H1 (cell line): ENCODE results near the gene MPHOSPH9. TPM values are rescaled to one million over a fixed set of nuclear protein-coding genes. Genes with fewer than 3 reads are reported as not detected.

Source experiments
- CTCF ChIA-PET: fragments of 300-600 bp; sonication (Branson Sonifier 250); formaldehyde crosslinking; loops from one replicate; lab custom pipeline; 2021; ENCODE audit not compliant: partially characterized antibody; lab: Charles Lee
- POLR2A ChIA-PET: fragments of 300-600 bp; sonication (Branson Sonifier 250); formaldehyde crosslinking; loops from one replicate; lab custom pipeline; 2021; ENCODE audit warnings: inconsistent platforms; ENCODE audit not compliant: partially characterized antibody; lab: Charles Lee
- DNase-seq, 2 experiments: peaks; one replicate each; pipeline versions ENCODE4 v3.0.0 to v3.0.0-alpha.2; 2010 to 2022; ENCODE audit warnings: low spot score in 2 of 2, low read depth in 1 of 2, mixed read lengths in 1 of 2
- FAIRE-seq: peaks from 2 replicates; lab custom pipeline; 2011; peaks lifted over from hg19 to GRCh38; lab: Jason Lieb, UNC
- H2AFZ ChIP-seq: 2 replicates; pipeline ENCODE4 v1.8.1; 2012; ENCODE audit warnings: low read length, inconsistent platforms
- H2AK5ac ChIP-seq: 2 replicates; pipeline ENCODE4 v1.6.1; 2013; ENCODE audit warnings: low read depth, low read length
- H2BK120ac ChIP-seq: replicated peaks from 2 replicates; pipeline ENCODE3; 2013; ENCODE audit warnings: low read depth, low read length, inconsistent platforms
- H2BK12ac ChIP-seq: 2 replicates; pipeline ENCODE4 v1.6.1; 2013; ENCODE audit warnings: low read depth, low read length
- H2BK15ac ChIP-seq: 2 replicates; pipeline ENCODE4 v1.6.1; 2013; ENCODE audit warnings: low read length
- H2BK20ac ChIP-seq: 2 replicates; pipeline ENCODE4 v1.6.1; 2013; ENCODE audit warnings: low read length
- H2BK5ac ChIP-seq: 2 replicates; pipeline ENCODE4 v1.6.1; 2013; ENCODE audit warnings: low read depth, low read length
- H3K14ac ChIP-seq: 2 replicates; pipeline ENCODE4 v1.6.1; 2013; ENCODE audit warnings: inconsistent platforms; ENCODE audit not compliant: insufficient read length
- H3K18ac ChIP-seq: 2 replicates; pipeline ENCODE4 v1.6.1; 2013; ENCODE audit warnings: low read length; ENCODE audit errors: extremely low read depth
- H3K23ac ChIP-seq: 2 replicates; pipeline ENCODE4 v1.6.1; 2013; ENCODE audit warnings: inconsistent platforms; ENCODE audit not compliant: insufficient read length
- H3K23me2 ChIP-seq: 2 replicates; pipeline ENCODE4 v1.6.1; 2013; ENCODE audit warnings: low read depth, low read length
- H3K27ac ChIP-seq: 2 replicates; pipeline ENCODE4 v1.6.1; 2011; ENCODE audit warnings: low read depth, low read length, inconsistent platforms
- H3K27me3 ChIP-seq, 4 experiments: replicated peaks in 1 of 4; 1 replicate in 1 of 4; 2 replicates in 3 of 4; pipeline versions ENCODE4 v1.6.1 to v1.8.1; 2011 to 2013; ENCODE audit warnings: low read length in 3 of 4, mild to moderate bottlenecking in 3 of 4, inconsistent platforms in 2 of 4, mixed read lengths in 2 of 4, moderate library complexity in 1 of 4; ENCODE audit not compliant: control insufficient read depth in 3 of 4, insufficient read depth in 3 of 4; ENCODE audit errors: extremely low read depth in 1 of 4
- H3K36me3 ChIP-seq, 4 experiments: 2 replicates each; pipeline versions ENCODE4 v1.6.1 to v1.8.1; 2011 to 2013; ENCODE audit warnings: mild to moderate bottlenecking in 4 of 4, low read length in 3 of 4, moderate library complexity in 2 of 4, control low read depth in 1 of 4, inconsistent platforms in 1 of 4; ENCODE audit not compliant: insufficient read depth in 4 of 4, control insufficient read depth in 2 of 4
- H3K4ac ChIP-seq: replicated peaks from 2 replicates; pipeline ENCODE3; 2013; ENCODE audit warnings: low read length, low read depth, mixed read lengths, inconsistent platforms; ENCODE audit not compliant: insufficient read length
- H3K4me1 ChIP-seq, 4 experiments: replicated peaks in 1 of 4; 1 replicate in 1 of 4; 2 replicates in 3 of 4; pipeline versions ENCODE4 v1.6.1 to v1.8.1; 2011 to 2013; ENCODE audit warnings: low read length in 3 of 4, inconsistent platforms in 2 of 4, mixed read lengths in 1 of 4; ENCODE audit not compliant: insufficient read depth in 4 of 4, control insufficient read depth in 3 of 4
- H3K4me2 ChIP-seq, 2 experiments: 2 replicates each; pipeline versions ENCODE4 v1.6.1 to v1.8.1; 2011 to 2013; ENCODE audit warnings: low read depth in 2 of 2, low read length in 2 of 2, control low read depth in 1 of 2, inconsistent platforms in 1 of 2, mild to moderate bottlenecking in 1 of 2; ENCODE audit not compliant: insufficient read depth in 1 of 2
- H3K4me3 ChIP-seq, 4 experiments: fragments of 200-600, 300-600 bp in 1 of 4; sonication (generic), shearing (Covaris generic), sonication (Bioruptor Twin) in 1 of 4; 2 replicates each; pipeline versions ENCODE4 v1.5.1 to v1.8.1; 2011 to 2016; ENCODE audit warnings: low read length in 4 of 4, low read depth in 3 of 4, control low read depth in 2 of 4, inconsistent platforms in 2 of 4, mild to moderate bottlenecking in 2 of 4, mixed read lengths in 1 of 4, moderate library complexity in 1 of 4; ENCODE audit not compliant: insufficient read depth in 2 of 4; ENCODE audit errors: extremely low read depth in 1 of 4
- H3K56ac ChIP-seq: replicated peaks from 2 replicates; pipeline ENCODE3; 2013; ENCODE audit warnings: low read depth, mild to moderate bottlenecking, mixed read lengths, low read length, inconsistent platforms; ENCODE audit not compliant: insufficient read length
- H3K79me1 ChIP-seq: 2 replicates; pipeline ENCODE4 v1.6.1; 2013; ENCODE audit warnings: low read depth, low read length, control low read depth
- H3K79me2 ChIP-seq, 2 experiments: 2 replicates each; pipeline versions ENCODE4 v1.6.1 to v1.8.1; 2012 to 2013; ENCODE audit warnings: low read length in 2 of 2, mild to moderate bottlenecking in 2 of 2, inconsistent platforms in 1 of 2; ENCODE audit not compliant: insufficient read depth in 2 of 2, control insufficient read depth in 1 of 2
- H3K9ac ChIP-seq, 4 experiments: replicated peaks in 1 of 4; 1 replicate in 1 of 4; 2 replicates in 3 of 4; pipeline versions ENCODE4 v1.6.1 to v1.8.1; 2011 to 2013; ENCODE audit warnings: low read depth in 3 of 4, low read length in 3 of 4, control low read depth in 2 of 4, mild to moderate bottlenecking in 2 of 4, moderate library complexity in 2 of 4, inconsistent platforms in 1 of 4; ENCODE audit errors: extremely low read depth in 1 of 4
- H3K9me3 ChIP-seq, 2 experiments: 2 replicates each; pipeline versions ENCODE4 v1.6.1 to v1.8.1; 2012 to 2013; ENCODE audit warnings: mild to moderate bottlenecking in 2 of 2, moderate library complexity in 2 of 2, control low read depth in 1 of 2, inconsistent platforms in 1 of 2, low read depth in 1 of 2, low read length in 1 of 2, mixed read lengths in 1 of 2; ENCODE audit not compliant: insufficient read depth in 2 of 2
- H4K20me1 ChIP-seq, 2 experiments: replicated peaks in 1 of 2; 2 replicates each; pipeline versions ENCODE3 to v1.8.1; 2011 to 2013; ENCODE audit warnings: inconsistent platforms in 2 of 2, low read length in 2 of 2, mild to moderate bottlenecking in 1 of 2; ENCODE audit not compliant: insufficient read depth in 2 of 2, control insufficient read depth in 1 of 2
- H4K5ac ChIP-seq: 2 replicates; pipeline ENCODE4 v1.6.1; 2013; ENCODE audit warnings: low read length, low read depth, mixed read lengths, inconsistent platforms; ENCODE audit not compliant: insufficient read length
- H4K8ac ChIP-seq: 2 replicates; pipeline ENCODE4 v1.8.0; 2013; ENCODE audit warnings: mild to moderate bottlenecking, moderate library complexity, low read length, inconsistent platforms; ENCODE audit not compliant: insufficient read depth; ENCODE audit errors: extremely low read depth
- H4K91ac ChIP-seq: replicated peaks from 2 replicates; pipeline ENCODE3; 2013; ENCODE audit warnings: low read length, mixed read lengths, inconsistent platforms; ENCODE audit not compliant: insufficient read length
- ASH2L ChIP-seq: fragments of 200-600, 300-600 bp; sonication (generic); IDR thresholded peaks from one replicate; pipeline ENCODE4 v1.7.1; 2017; ENCODE audit warnings: low read length
- BCL11A ChIP-seq, 2 experiments: IDR thresholded peaks; one replicate each; pipeline ENCODE4 v1.6.1; 2011; ENCODE audit warnings: low read depth in 2 of 2, low read length in 2 of 2, mild to moderate bottlenecking in 2 of 2
- BRCA1 ChIP-seq: IDR thresholded peaks from 2 replicates; pipeline ENCODE4 v1.6.1; 2012; ENCODE audit warnings: low read depth, low read length, improper control_type of control experiment
- CBX5 ChIP-seq: fragments of 300-800, 300-1000 bp; sonication (generic); IDR thresholded peaks from 2 replicates; pipeline ENCODE4 v1.7.1; 2016; ENCODE audit warnings: antibody characterized with exemption, low read length, low read depth
- CBX8 ChIP-seq: fragments of 300-800, 300-1000 bp; sonication (generic); IDR thresholded peaks from 2 replicates; pipeline ENCODE4 v1.7.1; 2016; ENCODE audit warnings: low read depth, low read length, borderline replicate concordance
- FOSL1 ChIP-seq: IDR thresholded peaks from 2 replicates; pipeline ENCODE4 v1.6.1; 2011; ENCODE audit warnings: mild to moderate bottlenecking, low read depth, low read length, moderate library complexity; ENCODE audit not compliant: insufficient read depth
- JUN ChIP-seq: IDR thresholded peaks from 2 replicates; pipeline ENCODE4 v1.6.1; 2011; ENCODE audit warnings: low read depth, mild to moderate bottlenecking, improper control_type of control experiment, low read length
- PHF8 ChIP-seq: fragments of 200-600 bp; sonication (generic); conservative IDR thresholded peaks from 2 replicates; pipeline ENCODE4 v1.7.1; 2012; ENCODE audit warnings: low read depth, mild to moderate bottlenecking, inconsistent platforms, low read length, moderate library complexity
- POLR2AphosphoS5 ChIP-seq: IDR thresholded peaks from 2 replicates; pipeline ENCODE4 v1.6.1; 2011; ENCODE audit warnings: low read depth, low read length
- RAD21 ChIP-seq, 2 experiments: IDR thresholded peaks in 1 of 2; conservative IDR thresholded peaks in 1 of 2; 2 replicates each; pipeline ENCODE4 v1.6.1; 2011; ENCODE audit warnings: low read depth in 2 of 2, low read length in 2 of 2, improper control_type of control experiment in 1 of 2, inconsistent platforms in 1 of 2, mild to moderate bottlenecking in 1 of 2, moderate library complexity in 1 of 2
- RBBP5 ChIP-seq: IDR thresholded peaks from 2 replicates; pipeline ENCODE4 v1.7.1; 2012; ENCODE audit warnings: low read depth, mild to moderate bottlenecking, inconsistent platforms, low read length, moderate library complexity, borderline replicate concordance
- SIX5 ChIP-seq: IDR thresholded peaks from 2 replicates; pipeline ENCODE4 v1.6.1; 2011; ENCODE audit warnings: mild to moderate bottlenecking, low read depth, low read length
- TCF12 ChIP-seq: IDR thresholded peaks from 2 replicates; pipeline ENCODE4 v1.6.1; 2011; ENCODE audit warnings: low read depth, mild to moderate bottlenecking, low read length
- TEAD4 ChIP-seq: IDR thresholded peaks from 2 replicates; pipeline ENCODE4 v1.6.1; 2012; ENCODE audit warnings: low read depth, low read length, inconsistent platforms, mixed read lengths
- WGBS, 2 experiments: shearing (Covaris generic) in 1 of 2; methylation state at CpG; one replicate each; pipeline versions ENCODE4 v1.1.6 to v1.1.7; 2013 to 2015; ENCODE audit warnings: low lambda C conversion rate in 2 of 2, mixed read lengths in 2 of 2, inconsistent platforms in 1 of 2, low coverage in 1 of 2, missing lambda C conversion rate in 1 of 2; ENCODE audit not compliant: insufficient replicate concordance in 2 of 2, insufficient coverage in 1 of 2, insufficient read length in 1 of 2; ENCODE audit errors: extremely low coverage in 1 of 2, missing lambda C conversion rate in 1 of 2; 5-methylcytosine and 5-hydroxymethylcytosine counted together
- polyA plus RNA-seq, 7 experiments: library from polyadenylated mRNA; depleted of rRNA in 3 of 7; stranded (reverse) in 5 of 7; unstranded in 2 of 7; fragments of >200 nt in 5 of 7; fragments of 200-250 nt in 2 of 7; gene quantifications; 1 replicate in 5 of 7; 2 replicates in 1 of 7; 4 replicates in 1 of 7; pipeline versions ENCODE4 v1.2.1 to v1.2.3, GENCODE V29; 2011 to 2013; ENCODE audit warnings: missing spikeins in 2 of 7, mixed read lengths in 2 of 7
- total RNA-seq: library from RNA; stranded (reverse); fragmentation: NEBNext Ultra II Directional; extraction: Animal tissue kit (Norgen Biotek cat#: 25700); gene quantifications from 2 replicates; pipeline ENCODE4 v1.2.1, GENCODE V29; 2021

The MPHOSPH9 gene
- total and polyA plus RNA-seq, 2 of the 8 experiments (the other 6 are each of a cell fraction or from before 2014, with no cell fraction given), result 8.8 to 48.8 TPM

- H2BK12ac ChIP-seq, result no peak overlapping the region
- H3K27ac ChIP-seq, result no peak overlapping the region
- H3K4ac ChIP-seq, result no peak overlapping the region
- no peak overlapping the region for H3K23ac ChIP-seq
- H3K4me2 ChIP-seq, result no peak overlapping the region
- H4K91ac ChIP-seq, result no peak overlapping the region
- DNase-seq (no peak), FAIRE-seq (no peak)
- H2BK20ac ChIP-seq, result no peak overlapping the region
- H2AFZ ChIP-seq, result no peak overlapping the region
- H3K79me1 ChIP-seq, result no peaks in the 10 kb centered on the region
- H3K9me3 ChIP-seq, result no peaks in the 10 kb centered on the region
- no peak overlapping the region for H3K4me3 ChIP-seq
- no peak overlapping the region for H3K14ac ChIP-seq
- H2BK15ac ChIP-seq, result no peak overlapping the region
- H4K5ac ChIP-seq, result no peak overlapping the region
- H4K8ac ChIP-seq, result no peak overlapping the region
- ChIA-PET POLR2A (interaction anchor here (0.9 kb wide), 1 partner anchor 10 kb away, joined by 3 read pairs; no protein-coding TSS in a partner anchor), CTCF (interaction anchor here (0.8 to 1.8 kb wide), 3 partner anchors 53 to 123 kb away, joined by 3 to 4 read pairs (median 3); no protein-coding TSS in a partner anchor)
- no peak overlapping the region for H3K56ac ChIP-seq
- no peak overlapping the region for H2BK5ac ChIP-seq
- H3K36me3 ChIP-seq, result peaks cover 0 to 40% (median 4%) of the 10 kb centered on the region in 4 experiments; a peak in 6 of 8 replicates
- H4K20me1 ChIP-seq, result peaks cover 1% of the 10 kb centered on the region in 2 experiments
- no peaks in the 10 kb centered on the region for H3K79me2 ChIP-seq
- no peak overlapping the region for H2AK5ac ChIP-seq
- no peak overlapping the region for H3K18ac ChIP-seq
- no peak overlapping the region for H3K9ac ChIP-seq
- 95% methylated on average over 4 of the region's 4 CpGs; no CpG with 5 or more reads in 1 of the 2 experiments for WGBS, 2 experiments
- no peak overlapping the region for H2BK120ac ChIP-seq
- H3K27me3 ChIP-seq, result no peaks in the 10 kb centered on the region
- H3K4me1 ChIP-seq, result peaks cover 0 to 3% (median 0%) of the 10 kb centered on the region in 4 experiments; a peak in 1 of 7 replicates
- H3K23me2 ChIP-seq, result no peaks in the 10 kb centered on the region; the same call in 1 of the 2 replicates
- TF ChIP-seq POLR2AphosphoS5 (no peak), TEAD4 (no peak), FOSL1 (no peak), PHF8 (no peak), RAD21 (IDR thresholded peaks at IDR 0.05 in 1 of 2, conservative IDR thresholded peaks at IDR 0.05 in 1 of 2; ENCODE audit: low read depth in 2 of 2, low read length in 2 of 2) (no peak), RBBP5 (no peak), TCF12 (no peak), BRCA1 (no peak), JUN (no peak), CBX5 (no peak), BCL11A (IDR thresholded peaks at IDR 0.05; ENCODE audit: low read depth in 2 of 2, low read length in 2 of 2) (no peak), ASH2L (no peak), CBX8 (no peak), SIX5 (no peak)
Measured at GRCh38 chr12:123165537-123165936, 67.4 kb downstream of the MPHOSPH9 start.
